Iris pigment epithelial cell (primary cell): ENCODE measurements around the gene SLAMF1.

Source experiments
- DNase-seq: peaks from one replicate; pipeline ENCODE4 v3.0.0-alpha.2; 2011; ENCODE audit warnings: low read depth

The SLAMF1 gene

GRCh38 chr1:160625321-160625720, 21.5 kb downstream of the SLAMF1 start:
- no peak for DNase-seq

DNA sequence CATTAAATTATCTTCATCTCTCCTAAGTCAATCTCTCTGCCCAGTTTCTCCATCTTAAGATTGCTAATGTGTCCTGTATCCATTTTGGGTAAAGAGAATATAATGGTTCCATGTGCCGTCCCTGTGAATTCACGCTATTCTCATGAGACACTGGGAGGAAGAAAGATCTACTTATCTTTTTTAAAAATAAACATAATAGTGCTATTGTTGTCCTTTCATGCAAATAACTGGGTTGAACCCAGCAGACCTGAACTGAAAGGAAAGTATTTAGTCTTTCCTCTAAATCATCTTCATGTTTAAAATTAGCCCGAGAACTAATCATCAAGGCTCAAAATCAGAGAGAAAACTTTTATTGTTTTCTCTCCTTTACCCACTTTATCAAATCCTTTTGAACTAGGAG, 22.4 kb downstream of the SLAMF1 start:
- no peak for DNase-seq

- DNase-seq = no peak
Observed at GRCh38 chr1:160623862-160624261, 23.0 kb downstream of the SLAMF1 start.

- DNase-seq = no peak
Observed at GRCh38 chr1:160623227-160623633, 23.6 kb downstream of the SLAMF1 start.

GRCh38 chr1:160622501-160623226, 24.2 kb downstream of the SLAMF1 start:
- DNase-seq = no peak

DNA sequence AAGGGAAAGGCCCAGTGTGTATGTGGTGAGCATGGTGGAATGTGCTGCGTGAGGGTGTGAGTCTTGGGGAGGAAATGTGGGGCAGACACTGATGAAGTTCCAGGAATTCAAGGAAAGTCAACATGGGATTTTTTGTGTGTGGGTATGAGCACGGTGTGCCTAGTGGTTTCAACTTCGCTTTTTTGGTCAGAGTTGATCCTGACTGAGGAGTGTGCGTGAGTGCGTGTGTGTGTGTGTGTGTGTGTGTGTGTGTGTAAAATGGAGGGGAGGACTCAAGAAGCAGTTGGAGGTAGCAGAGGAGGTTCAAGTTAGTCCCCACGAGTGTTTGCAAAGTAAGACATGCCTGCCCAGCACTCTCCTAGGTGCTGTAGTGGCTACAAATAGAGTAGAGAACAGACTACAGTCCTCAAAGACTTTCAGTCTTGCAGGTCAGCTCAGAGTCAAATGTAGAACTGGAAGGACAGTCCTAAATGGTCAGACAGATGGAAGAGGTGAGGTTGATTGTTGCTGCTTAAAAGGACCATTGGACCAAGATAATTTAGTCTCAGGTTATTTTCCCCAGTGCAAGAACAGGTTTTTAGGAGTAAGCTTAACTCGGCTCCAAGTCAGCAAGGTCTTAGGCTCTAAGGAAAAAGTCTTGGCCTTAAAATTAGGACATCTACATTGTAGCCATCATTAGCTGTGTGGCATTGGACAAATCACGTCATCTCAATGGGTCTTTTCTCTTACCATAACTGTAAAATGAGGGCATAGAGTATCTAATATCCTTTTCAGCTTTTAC, 25.0 kb downstream of the SLAMF1 start:
- no peak for DNase-seq

DNA sequence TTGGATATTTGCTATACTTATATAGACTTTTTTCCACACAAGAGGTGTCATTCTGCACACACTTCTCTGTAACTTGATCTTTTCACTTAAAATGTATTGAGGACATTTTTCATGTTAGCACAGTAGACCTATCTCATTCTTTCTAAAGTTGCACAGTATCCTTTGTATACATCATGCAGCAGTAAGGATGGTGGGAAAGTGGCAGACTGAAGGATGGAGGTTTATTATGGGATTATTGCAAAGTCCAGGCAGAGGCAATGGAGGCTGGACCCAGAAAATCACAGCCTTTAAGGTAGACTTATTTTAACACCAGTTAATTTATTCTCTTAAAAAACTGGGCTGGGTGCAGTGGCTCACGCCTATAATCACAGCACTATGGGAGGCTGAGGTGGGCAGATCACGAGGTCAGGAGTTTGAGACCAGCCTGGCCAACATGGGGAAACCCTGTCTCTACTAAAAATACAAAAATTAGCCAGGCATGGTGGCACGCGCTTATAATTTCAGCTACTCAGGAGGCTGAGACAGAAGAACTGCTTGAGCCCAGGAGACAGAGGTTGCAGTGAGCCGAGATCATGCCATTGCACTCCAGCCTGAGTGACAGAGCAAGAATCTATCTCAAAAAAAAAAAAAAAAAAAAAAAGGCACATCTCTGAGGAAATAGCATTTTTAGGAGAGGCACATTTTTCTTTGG, 25.8 kb downstream of the SLAMF1 start:
- DNase-seq = no peak

GRCh38 chr1:160619742-160620277, 27.0 kb downstream of the SLAMF1 start:
- no peak for DNase-seq

GRCh38 chr1:160618763-160619274, 28.0 kb downstream of the SLAMF1 start:
- no peak for DNase-seq

DNA sequence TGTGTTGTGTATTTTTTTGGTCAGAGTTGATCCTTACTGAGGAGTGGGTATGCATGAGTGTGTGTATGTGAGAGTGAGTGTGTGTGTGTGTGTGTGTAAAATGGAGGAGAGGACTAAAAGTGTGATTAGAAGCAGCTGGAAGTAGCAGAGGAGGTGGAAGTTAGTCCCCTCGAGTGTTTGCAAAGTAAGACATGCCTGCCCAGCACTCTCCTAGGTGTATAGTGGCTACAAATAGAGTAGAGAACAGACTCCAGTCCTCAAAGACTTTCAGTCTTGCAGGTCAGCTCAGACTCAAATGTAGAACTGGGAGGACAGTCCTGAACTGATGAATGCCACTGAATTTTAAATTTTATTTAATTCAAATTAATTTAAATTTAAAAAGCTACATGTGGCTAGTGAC, 28.5 kb downstream of the SLAMF1 start:
- no peak for DNase-seq

DNA sequence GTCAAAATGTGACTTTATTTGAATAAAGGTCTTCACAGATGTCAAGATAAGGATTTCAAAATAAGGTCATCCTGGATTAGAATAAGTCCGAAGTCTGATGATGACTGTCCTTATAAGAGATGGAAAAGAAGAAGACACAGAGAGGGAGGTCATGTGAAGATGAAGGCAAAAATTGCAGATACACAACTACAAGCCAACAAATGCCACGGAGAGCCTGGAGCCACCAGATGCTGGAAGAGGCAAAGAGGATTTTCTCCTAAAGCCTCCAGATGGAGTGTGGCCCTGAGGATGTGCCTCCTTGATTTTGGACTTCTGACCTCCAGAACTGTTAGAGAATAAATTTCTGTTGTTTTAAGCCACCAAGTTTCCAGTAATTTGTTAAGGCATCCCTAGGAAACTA, 31.2 kb downstream of the SLAMF1 start:
- no peak for DNase-seq

DNA sequence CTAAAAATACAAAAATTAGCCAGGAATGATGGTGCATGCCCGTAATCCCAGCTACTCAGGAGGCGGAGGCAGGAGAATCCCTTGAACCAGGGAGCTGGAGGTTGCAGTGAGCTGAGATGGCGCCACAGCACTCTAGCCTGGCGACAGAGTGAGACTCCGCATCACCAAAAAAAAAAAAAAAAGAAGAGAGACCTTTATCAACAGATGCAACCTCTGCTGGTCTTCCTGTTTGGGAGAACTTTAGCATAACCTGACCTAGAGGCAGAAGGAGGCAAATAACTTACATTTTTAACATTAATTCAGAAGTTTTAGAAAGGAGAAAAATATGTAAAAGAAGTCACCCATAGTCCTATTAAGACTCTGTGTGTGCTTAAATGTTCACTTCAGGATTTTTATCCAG, 32.4 kb downstream of the SLAMF1 start:
- DNase-seq = no peak

DNA sequence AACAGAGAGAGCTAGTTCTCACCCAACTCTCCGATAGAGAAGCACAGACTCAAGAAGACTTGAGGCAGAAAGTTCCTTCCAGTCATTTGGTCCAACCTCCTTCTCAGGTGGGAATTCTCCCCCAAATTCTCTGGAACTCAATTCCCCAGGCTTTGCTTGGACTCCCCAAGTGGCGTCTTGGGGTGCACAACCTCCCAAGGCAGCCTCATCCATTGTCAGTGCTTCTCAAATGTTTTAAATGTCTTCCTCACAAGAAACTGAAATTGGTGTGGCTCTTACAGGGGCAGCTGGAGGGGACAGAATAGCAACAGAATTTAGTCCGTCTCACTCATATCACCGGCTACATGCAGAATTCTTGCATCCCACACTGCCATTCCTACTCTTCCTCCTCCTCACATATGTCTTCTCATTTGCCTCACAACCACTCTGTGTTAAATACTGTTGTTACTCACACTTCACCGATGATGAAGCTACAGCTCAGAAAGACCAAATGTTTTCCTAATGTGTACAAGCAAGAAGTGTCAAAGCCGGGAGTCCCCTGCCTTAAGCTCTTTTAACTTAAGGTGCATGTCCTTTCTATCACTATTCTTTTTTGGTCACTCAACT, 34.1 kb downstream of the SLAMF1 start:
- no peak for DNase-seq

DNA sequence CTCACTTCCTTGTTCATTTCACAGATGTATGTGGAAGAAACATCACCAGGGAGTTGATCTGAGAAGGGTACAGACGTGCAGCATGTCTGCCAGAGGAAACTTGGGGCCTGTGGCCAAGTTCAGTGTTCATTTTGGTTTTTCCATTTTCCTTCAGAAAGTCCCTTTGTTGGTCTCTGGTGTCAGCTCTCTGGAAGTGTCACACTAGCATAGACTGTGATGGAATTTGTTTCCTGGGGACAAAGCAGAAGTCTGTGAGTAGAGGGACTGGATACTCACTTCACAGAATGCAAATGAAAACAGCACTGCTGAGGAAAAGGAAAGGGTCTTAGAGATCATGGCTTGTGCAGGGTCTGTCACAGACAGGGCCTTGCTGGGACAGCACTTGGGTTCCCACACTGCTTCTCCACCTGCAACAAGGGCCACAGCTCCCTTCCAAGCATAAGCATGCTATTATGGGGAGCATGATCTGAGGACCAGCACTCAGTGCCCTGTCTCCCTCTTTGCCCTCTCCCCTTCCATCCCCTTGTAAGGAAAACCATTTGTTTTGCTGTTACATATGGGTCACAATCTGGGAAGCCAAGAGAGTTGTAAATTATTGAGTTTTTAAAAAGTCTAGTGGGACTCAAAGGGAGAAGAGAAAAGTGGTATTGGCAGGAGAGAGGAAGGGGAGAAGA, 36.1 kb downstream of the SLAMF1 start:
- no peak for DNase-seq

DNA sequence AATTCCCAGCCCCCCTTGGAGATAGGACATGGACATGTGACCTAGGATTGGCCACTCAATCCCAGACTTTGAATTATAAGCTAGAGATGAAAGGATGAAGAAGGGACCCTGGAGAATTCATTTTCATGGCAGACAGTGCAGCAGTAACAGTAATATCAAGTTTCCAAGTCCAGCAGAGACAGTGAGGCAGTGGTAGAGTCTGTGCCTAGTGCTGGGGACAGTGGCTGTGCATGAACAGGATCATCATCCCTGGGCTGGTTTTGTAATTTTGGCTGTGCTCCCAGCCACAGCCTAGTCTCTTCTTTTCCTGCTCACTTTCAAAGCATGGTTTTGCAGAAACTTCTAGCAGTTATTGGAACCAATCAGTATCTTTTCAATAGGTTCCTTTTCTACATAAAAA, 37.9 kb downstream of the SLAMF1 start:
- no peak for DNase-seq

DNA sequence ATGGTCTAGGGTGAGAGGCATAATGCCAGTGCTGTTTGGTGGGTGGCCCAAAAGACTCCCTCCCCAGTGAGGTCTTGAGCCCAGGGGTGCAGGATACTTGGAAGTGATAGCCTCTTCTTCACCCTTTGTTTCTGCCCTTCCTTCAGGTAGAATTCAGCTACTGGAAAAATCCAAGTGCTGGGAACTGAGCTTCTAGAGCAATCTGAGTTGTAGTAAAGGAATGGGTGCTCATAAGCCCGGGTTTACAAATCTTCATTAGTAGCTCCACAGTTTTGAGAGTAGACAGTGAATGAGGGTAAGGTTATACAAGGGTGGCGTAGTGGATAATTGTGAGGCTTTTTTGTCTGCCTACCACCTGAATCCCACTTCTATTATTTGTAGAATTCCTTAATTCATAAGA, 38.3 kb downstream of the SLAMF1 start:
- DNase-seq = no peak

DNA sequence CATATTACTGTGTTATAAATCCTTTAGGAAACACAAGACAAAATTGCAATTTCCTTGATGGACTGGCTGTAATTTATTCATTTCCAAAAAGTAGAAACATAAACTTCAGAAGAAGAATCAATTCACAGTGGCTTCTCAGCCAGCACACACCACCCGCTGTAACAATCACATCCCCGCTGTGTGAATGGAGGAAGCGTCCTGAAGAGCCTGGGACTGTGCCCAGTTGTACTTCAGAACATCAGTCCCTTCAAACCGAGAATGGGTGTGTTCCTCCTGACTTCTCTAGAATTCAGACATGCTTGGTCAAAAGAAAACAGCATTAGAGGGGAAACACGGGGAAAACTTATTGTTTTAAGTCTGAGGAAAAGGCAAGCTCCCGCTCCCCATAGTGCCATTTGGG, 38.8 kb downstream of the SLAMF1 start:
- DNase-seq = no peak

- DNase-seq = no peak
Observed at GRCh38 chr1:160607672-160608032, 39.2 kb downstream of the SLAMF1 start.

DNA sequence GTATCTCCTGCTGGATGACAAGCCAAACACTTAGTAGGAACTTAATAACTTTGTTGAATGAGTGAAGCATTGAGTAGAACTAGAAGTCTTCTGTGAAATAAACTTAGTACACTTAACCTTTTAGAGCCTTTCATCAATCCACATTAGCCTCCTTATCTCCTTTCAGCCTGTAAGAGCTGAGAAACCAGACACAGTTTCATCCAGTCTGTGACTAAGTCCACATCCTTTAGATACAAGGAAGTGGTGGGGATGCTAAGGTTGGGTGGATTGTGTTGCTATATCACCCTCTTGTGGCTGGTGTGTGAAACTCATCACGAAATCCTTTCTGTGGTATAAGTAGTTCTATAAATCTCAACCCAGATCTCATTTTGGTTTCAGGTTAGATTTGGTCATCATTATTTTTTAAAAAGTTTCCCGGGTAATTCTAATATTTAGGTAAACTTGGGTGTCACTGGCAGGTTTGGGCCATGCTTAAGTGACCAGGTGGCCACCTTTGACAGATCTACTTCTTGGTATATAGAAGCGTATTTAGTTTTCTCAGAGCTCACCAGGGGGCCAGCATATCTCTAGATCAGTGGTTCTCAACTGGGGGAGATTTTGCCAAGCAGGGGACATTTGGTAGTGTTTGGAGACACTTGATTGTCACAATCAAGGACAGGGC, 39.7 kb downstream of the SLAMF1 start:
- peak; percentile 85 for DNase-seq

DNA sequence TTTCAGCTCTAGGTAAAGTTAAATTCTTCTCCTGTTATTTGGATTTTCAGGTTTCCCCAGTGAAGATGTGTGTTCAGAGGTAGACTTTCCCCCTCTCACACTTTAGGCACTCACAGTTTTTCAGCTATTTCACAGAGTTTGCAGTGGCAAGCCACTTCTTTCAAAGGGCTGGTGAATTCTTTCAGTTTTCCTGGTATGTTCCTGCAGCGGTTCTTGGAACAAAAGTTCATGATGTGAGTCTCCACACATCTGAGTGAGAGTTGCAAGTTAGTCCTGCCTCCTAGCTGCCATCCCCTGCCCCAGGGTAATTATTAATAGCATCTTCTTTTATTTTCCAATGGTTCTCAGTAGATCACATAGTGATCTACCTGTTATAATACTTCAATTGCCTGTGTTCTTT, 40.2 kb downstream of the SLAMF1 start:
- no peak for DNase-seq
